Vagina (tissue), 2 donors: ENCODE measurements around the gene IQGAP3.

ENCODE experiments used
- POLR2A ChIP-seq, 2 donors: fragments of 450-650 bp; IDR thresholded peaks; one replicate each; pipeline ENCODE4 v1.6.1; 2017; ENCODE audit warnings: antibody characterized with exemption in 2 of 2, mild to moderate bottlenecking in 2 of 2, moderate library complexity in 2 of 2
- TF ChIP-seq, protein P1 (sequence below), 3 experiments: fragments of 450-650 bp in 2 of 3; fragments of 200-600 bp in 1 of 3; sonication (generic) in 1 of 3; IDR thresholded peaks; one replicate each; pipeline ENCODE4 v1.5.1; 2017 to 2019; ENCODE audit warnings: antibody characterized with exemption in 3 of 3, mild to moderate bottlenecking in 2 of 3, moderate library complexity in 2 of 3

- TF ChIP-seq, protein P1, sequence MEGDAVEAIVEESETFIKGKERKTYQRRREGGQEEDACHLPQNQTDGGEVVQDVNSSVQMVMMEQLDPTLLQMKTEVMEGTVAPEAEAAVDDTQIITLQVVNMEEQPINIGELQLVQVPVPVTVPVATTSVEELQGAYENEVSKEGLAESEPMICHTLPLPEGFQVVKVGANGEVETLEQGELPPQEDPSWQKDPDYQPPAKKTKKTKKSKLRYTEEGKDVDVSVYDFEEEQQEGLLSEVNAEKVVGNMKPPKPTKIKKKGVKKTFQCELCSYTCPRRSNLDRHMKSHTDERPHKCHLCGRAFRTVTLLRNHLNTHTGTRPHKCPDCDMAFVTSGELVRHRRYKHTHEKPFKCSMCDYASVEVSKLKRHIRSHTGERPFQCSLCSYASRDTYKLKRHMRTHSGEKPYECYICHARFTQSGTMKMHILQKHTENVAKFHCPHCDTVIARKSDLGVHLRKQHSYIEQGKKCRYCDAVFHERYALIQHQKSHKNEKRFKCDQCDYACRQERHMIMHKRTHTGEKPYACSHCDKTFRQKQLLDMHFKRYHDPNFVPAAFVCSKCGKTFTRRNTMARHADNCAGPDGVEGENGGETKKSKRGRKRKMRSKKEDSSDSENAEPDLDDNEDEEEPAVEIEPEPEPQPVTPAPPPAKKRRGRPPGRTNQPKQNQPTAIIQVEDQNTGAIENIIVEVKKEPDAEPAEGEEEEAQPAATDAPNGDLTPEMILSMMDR (IDR thresholded peaks at IDR 0.05): no peak
- no peak for TF ChIP-seq POLR2A (IDR thresholded peaks at IDR 0.05)
Measured at GRCh38 chr1:156559086-156559796, 13.1 kb downstream of the IQGAP3 start.
